SIG-M5 (cell line): Measurements from ENCODE around the gene SLC38A3.
"Not testable (repeated sequence)": the region's sequence is repeated elsewhere in the genome, so short reads cannot be mapped to it uniquely, and the experiment has no call there.

Experiments
- DNase-seq: peaks from one replicate; lab custom pipeline; 2025; lab: John Stamatoyannopoulos, UW

The SLC38A3 gene

GRCh38 chr3:50254577-50255250 is 49.6 kb downstream of the SLC38A3 start:
- DNase-seq = no peak

- no peak for DNase-seq
Measured at GRCh38 chr3:50255251-50255615, 50.2 kb downstream of the SLC38A3 start.

GRCh38 chr3:50256978-50257890 is 52.2 kb downstream of the SLC38A3 start:
- no peak for DNase-seq

GRCh38 chr3:50258029-50258680 is 53.1 kb downstream of the SLC38A3 start:
- no peak for DNase-seq

- no peak for DNase-seq
Measured at GRCh38 chr3:50258979-50259378, 53.9 kb downstream of the SLC38A3 start.

GRCh38 chr3:50259432-50260026 is 54.5 kb downstream of the SLC38A3 start:
- no peak for DNase-seq

GRCh38 chr3:50260027-50260941 is 55.2 kb downstream of the SLC38A3 start:
- DNase-seq = peak; percentile 13

GRCh38 chr3:50260942-50261441 is 55.9 kb downstream of the SLC38A3 start:
- no peak for DNase-seq

GRCh38 chr3:50261505-50261904 is 56.4 kb downstream of the SLC38A3 start:
- no peak for DNase-seq

GRCh38 chr3:50262200-50262599 is 57.1 kb downstream of the SLC38A3 start:
- DNase-seq = not testable (repeated sequence)

- no peak for DNase-seq
Measured at GRCh38 chr3:50262778-50263177, 57.7 kb downstream of the SLC38A3 start.

GRCh38 chr3:50263478-50264382 is 58.7 kb downstream of the SLC38A3 start:
- DNase-seq = no peak

- DNase-seq = no peak
Measured at GRCh38 chr3:50264383-50264963, 59.4 kb downstream of the SLC38A3 start.

- no peak for DNase-seq
Measured at GRCh38 chr3:50264964-50265485, 60.0 kb downstream of the SLC38A3 start.

- no peak for DNase-seq
Measured at GRCh38 chr3:50265571-50265970, 60.5 kb downstream of the SLC38A3 start.

- DNase-seq = no peak
Measured at GRCh38 chr3:50266017-50266416, 60.9 kb downstream of the SLC38A3 start.

GRCh38 chr3:50266836-50267235 is 61.8 kb downstream of the SLC38A3 start:
- DNase-seq = no peak

GRCh38 chr3:50267280-50267913 is 62.3 kb downstream of the SLC38A3 start:
- DNase-seq = no peak

- DNase-seq = no peak
Measured at GRCh38 chr3:50268276-50268675, 63.2 kb downstream of the SLC38A3 start.
